HepG2 (cell line): Measurements from ENCODE around the gene ABHD4. TPM values are rescaled to one million over a fixed set of nuclear protein-coding genes. Genes with fewer than 3 reads are reported as not detected.

Source experiments
- EP300 ChIP-seq, 3 experiments: sonication (generic) in 1 of 3; formaldehyde crosslinking in 1 of 3; IDR thresholded peaks; 2 replicates each; pipeline versions ENCODE4 v1.5.1 to v1.6.1; 2011 to 2020; ENCODE audit warnings: low read depth in 2 of 3, low read length in 2 of 3, borderline replicate concordance in 1 of 3, improper control_type of control experiment in 1 of 3, mild to moderate bottlenecking in 1 of 3, missing genetic modification reagents in 1 of 3, moderate library complexity in 1 of 3
- KAT8 ChIP-seq: IDR thresholded peaks from 2 replicates; pipeline ENCODE4 v1.6.1; 2016; ENCODE audit warnings: missing genetic modification reagents, missing compliant biosample characterization
- KDM2A ChIP-seq: sonication (generic); formaldehyde crosslinking; IDR thresholded peaks from 2 replicates; pipeline ENCODE4 v1.4.0; 2020; ENCODE audit warnings: low read depth, missing genetic modification reagents, borderline replicate concordance
- KLF16 ChIP-seq, 2 experiments: sonication (generic) in 1 of 2; formaldehyde crosslinking in 1 of 2; IDR thresholded peaks; 2 replicates each; pipeline versions ENCODE4 v1.6.1 to v1.8.0; 2016 to 2023; ENCODE audit warnings: missing genetic modification reagents in 2 of 2, missing compliant biosample characterization in 1 of 2
- SALL2 ChIP-seq: sonication (generic); formaldehyde crosslinking; IDR thresholded peaks from 2 replicates; pipeline ENCODE4 v1.8.1; 2023; ENCODE audit warnings: mild to moderate bottlenecking, missing genetic modification reagents, inconsistent platforms
- SOX6 ChIP-seq, 2 experiments: fragments of 450-650 bp in 1 of 2; sonication (generic) in 1 of 2; formaldehyde crosslinking in 1 of 2; IDR thresholded peaks; 2 replicates each; pipeline versions ENCODE4 v1.4.0 to v1.6.1; 2017 to 2020; ENCODE audit warnings: antibody characterized with exemption in 1 of 2, mild to moderate bottlenecking in 1 of 2, missing genetic modification reagents in 1 of 2
- SP5 ChIP-seq: IDR thresholded peaks from 2 replicates; pipeline ENCODE4 v1.6.1; 2016; ENCODE audit warnings: low read depth, borderline replicate concordance
- SSRP1 ChIP-seq: IDR thresholded peaks from 2 replicates; pipeline ENCODE4 v1.6.1; 2016; ENCODE audit warnings: control low read depth
- ZNF251 ChIP-seq: sonication (generic); formaldehyde crosslinking; IDR thresholded peaks from 2 replicates; pipeline ENCODE4 v1.9.0; 2021; ENCODE audit warnings: mild to moderate bottlenecking, missing genetic modification reagents
- ZNF510 ChIP-seq: sonication (generic); formaldehyde crosslinking; IDR thresholded peaks from 2 replicates; pipeline ENCODE4 v1.4.0; 2020; ENCODE audit warnings: low read depth, mild to moderate bottlenecking, missing genetic modification reagents
- ZNF530 ChIP-seq: sonication (generic); formaldehyde crosslinking; IDR thresholded peaks from 2 replicates; pipeline ENCODE4 v1.5.0; 2020; ENCODE audit warnings: low read depth, mild to moderate bottlenecking, missing genetic modification reagents
- ZNF552 ChIP-seq: sonication (generic); formaldehyde crosslinking; IDR thresholded peaks from 2 replicates; pipeline ENCODE4 v1.9.0; 2022; ENCODE audit warnings: missing genetic modification reagents, mild to moderate bottlenecking, borderline replicate concordance
- ZNF570 ChIP-seq: sonication (generic); formaldehyde crosslinking; IDR thresholded peaks from 2 replicates; pipeline ENCODE4 v1.4.0; 2020; ENCODE audit warnings: mild to moderate bottlenecking, missing genetic modification reagents, borderline replicate concordance
- ZNF749 ChIP-seq: sonication (generic); formaldehyde crosslinking; IDR thresholded peaks from 2 replicates; pipeline ENCODE4 v1.8.0; 2022; ENCODE audit warnings: mild to moderate bottlenecking, missing genetic modification reagents, moderate library complexity, borderline replicate concordance
- ZNF850 ChIP-seq: sonication (generic); formaldehyde crosslinking; conservative IDR thresholded peaks from 2 replicates; pipeline ENCODE4 v1.9.0; 2021; ENCODE audit warnings: mild to moderate bottlenecking, missing genetic modification reagents
- ZSCAN31 ChIP-seq: sonication (generic); formaldehyde crosslinking; IDR thresholded peaks from 2 replicates; pipeline ENCODE4 v1.5.0; 2020; ENCODE audit warnings: low read depth, mild to moderate bottlenecking, missing genetic modification reagents
- polyA plus RNA-seq, 8 experiments: library from polyadenylated mRNA; depleted of rRNA in 3 of 8; stranded (reverse) in 7 of 8; unstranded in 1 of 8; fragments of >200 nt; fragmentation: Illumina TruSeq in 4 of 8; extraction: Trizol in 4 of 8; gene quantifications; 2 replicates each; pipeline versions ENCODE4 v1.2.1 to v1.2.3, GENCODE V29; 2011 to 2016; ENCODE audit warnings: low read depth in 4 of 8, missing spikeins in 1 of 8, mixed read lengths in 1 of 8; ENCODE audit not compliant: insufficient read depth in 1 of 8
- total RNA-seq, 5 experiments: library from RNA; depleted of rRNA; stranded (reverse); fragments of >200 nt; fragmentation: Illumina TruSeq; extraction: Trizol; gene quantifications; 2 replicates each; pipeline ENCODE4 v1.2.3, GENCODE V29; 2016; ENCODE audit warnings: low read depth in 1 of 5
- TF ChIP-seq, protein P1 (sequence below): sonication (generic); formaldehyde crosslinking; IDR thresholded peaks from 2 replicates; pipeline ENCODE4 v1.5.0; 2020; ENCODE audit warnings: missing genetic modification reagents
- TF ChIP-seq, protein P2 (sequence below): sonication (generic); formaldehyde crosslinking; conservative IDR thresholded peaks from 2 replicates; pipeline ENCODE4 v1.4.0; 2020; ENCODE audit warnings: missing genetic modification reagents
- TF ChIP-seq, protein P3 (sequence below): sonication (generic); formaldehyde crosslinking; IDR thresholded peaks from 2 replicates; pipeline ENCODE4 v1.4.0; 2020; ENCODE audit warnings: missing genetic modification reagents, borderline replicate concordance

The ABHD4 gene
- total and polyA plus RNA-seq, 2 of the 13 experiments (the other 11 are each of a cell fraction or from before 2014, with no cell fraction given), result 16.1 to 47.5 TPM

DNA sequence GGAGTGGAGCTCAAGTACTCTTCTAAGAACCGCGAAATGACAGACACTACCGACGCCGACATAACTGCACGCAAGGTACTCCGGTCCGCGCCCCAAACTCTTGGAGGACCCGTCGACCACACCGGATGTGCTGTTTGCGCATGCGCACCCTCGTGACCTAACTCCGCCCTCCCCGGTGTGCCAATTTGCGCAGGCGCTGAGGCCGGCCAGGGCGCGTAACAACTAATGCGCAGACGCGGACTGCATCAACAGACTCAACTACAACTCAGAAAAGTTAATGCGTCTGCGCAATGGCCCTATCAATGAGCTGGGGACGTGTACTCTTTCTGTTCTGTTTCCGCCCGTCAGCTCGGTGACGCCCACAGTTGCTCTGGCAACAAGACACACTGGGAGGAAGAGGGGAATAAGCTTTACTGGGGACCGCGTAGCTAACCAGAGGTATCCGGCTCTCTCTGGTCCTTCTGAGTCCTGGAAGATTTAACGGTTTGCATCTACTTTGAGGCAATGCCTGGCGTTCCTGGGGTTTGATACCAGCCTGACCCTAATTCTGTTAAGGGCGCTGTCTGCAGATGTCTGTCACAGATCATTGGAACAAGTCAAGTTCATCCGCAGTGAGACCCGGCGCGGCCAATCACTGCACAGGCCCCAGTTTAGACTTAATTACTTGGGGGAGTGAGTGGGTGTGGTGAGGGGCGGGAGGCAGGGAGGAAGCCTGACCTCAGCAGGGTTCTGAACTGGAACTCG is 8.8 kb upstream of the ABHD4 start, which contains the start of gene DAD1 (continued):
- TF ChIP-seq ZNF749 (CRISPR knock-in tag) (no peak), ZNF570 (CRISPR knock-in tag) (0 out of 2 replicates have a peak, but pooled peaks have one; percentile 20), KDM2A (CRISPR knock-in tag) (peak; percentile 72), SSRP1 (no peak), ZNF251 (CRISPR knock-in tag) (0 out of 2 replicates have a peak, but pooled peaks have one; percentile 93), SALL2 (no peak), EP300 (IDR thresholded peaks at IDR 0.05; ENCODE audit: low read depth in 2 of 2, low read length in 2 of 2) (0 out of 4 replicates have a peak, but pooled peaks of 1 of the 2 experiments have one; percentile 19), EP300 (CRISPR knock-in tag; IDR thresholded peaks at IDR 0.05; ENCODE audit: borderline replicate concordance) (peak; percentile 83), SP5 (CRISPR knock-in tag) (peak; percentile 63; the same call in 1 of the 2 replicates), KAT8 (CRISPR knock-in tag) (peak; percentile 95), ZNF850 (CRISPR knock-in tag) (no peak), KLF16 (CRISPR knock-in tag; IDR thresholded peaks at IDR 0.05) (peak in 1 of 2 experiments; percentile 82; a peak in 2 of 4 replicates), ZNF530 (CRISPR knock-in tag) (no peak), SOX6 (IDR thresholded peaks at IDR 0.05) (no peak), SOX6 (CRISPR knock-in tag; IDR thresholded peaks at IDR 0.05) (peak; percentile 42; the same call in 1 of the 2 replicates), ZNF552 (CRISPR knock-in tag) (no peak), ZSCAN31 (CRISPR knock-in tag) (peak; percentile 90), ZNF510 (peak; percentile 98)
- TF ChIP-seq, protein P1, sequence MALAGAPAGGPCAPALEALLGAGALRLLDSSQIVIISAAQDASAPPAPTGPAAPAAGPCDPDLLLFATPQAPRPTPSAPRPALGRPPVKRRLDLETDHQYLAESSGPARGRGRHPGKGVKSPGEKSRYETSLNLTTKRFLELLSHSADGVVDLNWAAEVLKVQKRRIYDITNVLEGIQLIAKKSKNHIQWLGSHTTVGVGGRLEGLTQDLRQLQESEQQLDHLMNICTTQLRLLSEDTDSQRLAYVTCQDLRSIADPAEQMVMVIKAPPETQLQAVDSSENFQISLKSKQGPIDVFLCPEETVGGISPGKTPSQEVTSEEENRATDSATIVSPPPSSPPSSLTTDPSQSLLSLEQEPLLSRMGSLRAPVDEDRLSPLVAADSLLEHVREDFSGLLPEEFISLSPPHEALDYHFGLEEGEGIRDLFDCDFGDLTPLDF (CRISPR knock-in tag), result no peak
- TF ChIP-seq, protein P2, sequence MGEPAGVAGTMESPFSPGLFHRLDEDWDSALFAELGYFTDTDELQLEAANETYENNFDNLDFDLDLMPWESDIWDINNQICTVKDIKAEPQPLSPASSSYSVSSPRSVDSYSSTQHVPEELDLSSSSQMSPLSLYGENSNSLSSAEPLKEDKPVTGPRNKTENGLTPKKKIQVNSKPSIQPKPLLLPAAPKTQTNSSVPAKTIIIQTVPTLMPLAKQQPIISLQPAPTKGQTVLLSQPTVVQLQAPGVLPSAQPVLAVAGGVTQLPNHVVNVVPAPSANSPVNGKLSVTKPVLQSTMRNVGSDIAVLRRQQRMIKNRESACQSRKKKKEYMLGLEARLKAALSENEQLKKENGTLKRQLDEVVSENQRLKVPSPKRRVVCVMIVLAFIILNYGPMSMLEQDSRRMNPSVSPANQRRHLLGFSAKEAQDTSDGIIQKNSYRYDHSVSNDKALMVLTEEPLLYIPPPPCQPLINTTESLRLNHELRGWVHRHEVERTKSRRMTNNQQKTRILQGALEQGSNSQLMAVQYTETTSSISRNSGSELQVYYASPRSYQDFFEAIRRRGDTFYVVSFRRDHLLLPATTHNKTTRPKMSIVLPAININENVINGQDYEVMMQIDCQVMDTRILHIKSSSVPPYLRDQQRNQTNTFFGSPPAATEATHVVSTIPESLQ, result peak; percentile 91; the same call in 1 of the 2 replicates
- TF ChIP-seq, protein P3, sequence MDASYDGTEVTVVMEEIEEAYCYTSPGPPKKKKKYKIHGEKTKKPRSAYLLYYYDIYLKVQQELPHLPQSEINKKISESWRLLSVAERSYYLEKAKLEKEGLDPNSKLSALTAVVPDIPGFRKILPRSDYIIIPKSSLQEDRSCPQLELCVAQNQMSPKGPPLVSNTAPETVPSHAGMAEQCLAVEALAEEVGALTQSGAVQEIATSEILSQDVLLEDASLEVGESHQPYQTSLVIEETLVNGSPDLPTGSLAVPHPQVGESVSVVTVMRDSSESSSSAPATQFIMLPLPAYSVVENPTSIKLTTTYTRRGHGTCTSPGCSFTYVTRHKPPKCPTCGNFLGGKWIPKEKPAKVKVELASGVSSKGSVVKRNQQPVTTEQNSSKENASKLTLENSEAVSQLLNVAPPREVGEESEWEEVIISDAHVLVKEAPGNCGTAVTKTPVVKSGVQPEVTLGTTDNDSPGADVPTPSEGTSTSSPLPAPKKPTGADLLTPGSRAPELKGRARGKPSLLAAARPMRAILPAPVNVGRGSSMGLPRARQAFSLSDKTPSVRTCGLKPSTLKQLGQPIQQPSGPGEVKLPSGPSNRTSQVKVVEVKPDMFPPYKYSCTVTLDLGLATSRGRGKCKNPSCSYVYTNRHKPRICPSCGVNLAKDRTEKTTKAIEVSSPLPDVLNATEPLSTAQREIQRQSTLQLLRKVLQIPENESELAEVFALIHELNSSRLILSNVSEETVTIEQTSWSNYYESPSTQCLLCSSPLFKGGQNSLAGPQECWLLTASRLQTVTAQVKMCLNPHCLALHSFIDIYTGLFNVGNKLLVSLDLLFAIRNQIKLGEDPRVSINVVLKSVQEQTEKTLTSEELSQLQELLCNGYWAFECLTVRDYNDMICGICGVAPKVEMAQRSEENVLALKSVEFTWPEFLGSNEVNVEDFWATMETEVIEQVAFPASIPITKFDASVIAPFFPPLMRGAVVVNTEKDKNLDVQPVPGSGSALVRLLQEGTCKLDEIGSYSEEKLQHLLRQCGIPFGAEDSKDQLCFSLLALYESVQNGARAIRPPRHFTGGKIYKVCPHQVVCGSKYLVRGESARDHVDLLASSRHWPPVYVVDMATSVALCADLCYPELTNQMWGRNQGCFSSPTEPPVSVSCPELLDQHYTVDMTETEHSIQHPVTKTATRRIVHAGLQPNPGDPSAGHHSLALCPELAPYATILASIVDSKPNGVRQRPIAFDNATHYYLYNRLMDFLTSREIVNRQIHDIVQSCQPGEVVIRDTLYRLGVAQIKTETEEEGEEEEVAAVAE, result peak; percentile 75; the same call in 1 of the 2 replicates
